H9 (cell line): ENCODE measurements around the gene NDUFB8. TPM values are rescaled to one million over a fixed set of nuclear protein-coding genes. Genes with fewer than 3 reads are reported as not detected.
A peak's percentile ranks its signal among the peaks of the same experiment; 100 is the strongest.

Source experiments
- DNase-seq: peaks from one replicate; pipeline ENCODE4 v3.0.0-alpha.2; 2017
- H2AFZ ChIP-seq: one replicate; pipeline ENCODE4 v1.6.1; 2013; ENCODE audit warnings: mild to moderate bottlenecking, low read length, control low read depth, moderate library complexity
- H2AK5ac ChIP-seq: 2 replicates; pipeline ENCODE4 v1.6.1; 2013; ENCODE audit warnings: low read length, control low read depth, mixed read lengths; ENCODE audit not compliant: insufficient read length
- H2BK120ac ChIP-seq: one replicate; pipeline ENCODE4 v1.6.1; 2013; ENCODE audit warnings: low read depth, mild to moderate bottlenecking, low read length, control low read depth, inconsistent platforms; ENCODE audit not compliant: poor library complexity, severe bottlenecking
- H2BK12ac ChIP-seq: 2 replicates; pipeline ENCODE4 v1.6.1; 2013; ENCODE audit warnings: low read length, control low read depth, mixed read lengths, low read depth; ENCODE audit not compliant: insufficient read length
- H2BK15ac ChIP-seq: 2 replicates; pipeline ENCODE4 v1.6.1; 2013; ENCODE audit warnings: low read depth, low read length, control low read depth
- H2BK20ac ChIP-seq: one replicate; pipeline ENCODE4 v1.6.1; 2013; ENCODE audit warnings: low read depth, mild to moderate bottlenecking, low read length, control low read depth, inconsistent platforms; ENCODE audit not compliant: poor library complexity, severe bottlenecking
- H2BK5ac ChIP-seq: 2 replicates; pipeline ENCODE4 v1.6.1; 2013; ENCODE audit warnings: low read length, control low read depth, mixed read lengths; ENCODE audit not compliant: insufficient read length
- H3K14ac ChIP-seq: 2 replicates; pipeline ENCODE4 v1.6.1; 2013; ENCODE audit warnings: low read length, control low read depth; ENCODE audit not compliant: insufficient read depth
- H3K18ac ChIP-seq: 2 replicates; pipeline ENCODE4 v1.6.1; 2013; ENCODE audit warnings: low read depth, mild to moderate bottlenecking, mixed read lengths, low read length, control low read depth; ENCODE audit not compliant: insufficient read length
- H3K23ac ChIP-seq: 2 replicates; pipeline ENCODE4 v1.6.1; 2013; ENCODE audit warnings: low read length, control low read depth, mixed read lengths, low read depth; ENCODE audit not compliant: insufficient read length
- H3K23me2 ChIP-seq: 2 replicates; pipeline ENCODE4 v1.6.1; 2013; ENCODE audit warnings: low read depth, mild to moderate bottlenecking, mixed read lengths, low read length, control low read depth; ENCODE audit not compliant: insufficient read length, poor library complexity, severe bottlenecking
- H3K27ac ChIP-seq: 2 replicates; pipeline ENCODE4 v1.5.1; 2013; ENCODE audit warnings: low read length, control low read depth, mixed read lengths, low read depth; ENCODE audit not compliant: insufficient read length
- H3K27me3 ChIP-seq: 2 replicates; pipeline ENCODE4 v1.6.1; 2013; ENCODE audit warnings: low read length, control low read depth, inconsistent platforms; ENCODE audit not compliant: insufficient read depth
- H3K4ac ChIP-seq: 2 replicates; pipeline ENCODE4 v1.6.1; 2013; ENCODE audit warnings: low read depth, mild to moderate bottlenecking, control low read depth, inconsistent platforms, low read length, moderate library complexity
- H3K4me1 ChIP-seq: 2 replicates; pipeline ENCODE4 v1.6.1; 2013; ENCODE audit warnings: low read length, control low read depth, inconsistent platforms; ENCODE audit not compliant: insufficient read depth
- H3K4me2 ChIP-seq: 2 replicates; pipeline ENCODE4 v1.6.1; 2013; ENCODE audit warnings: low read length, control low read depth, mixed read lengths; ENCODE audit not compliant: insufficient read length, insufficient read depth
- H3K56ac ChIP-seq: 2 replicates; pipeline ENCODE4 v1.6.1; 2013; ENCODE audit warnings: low read depth, mild to moderate bottlenecking, mixed read lengths, low read length, control low read depth; ENCODE audit not compliant: insufficient read length
- H3K79me1 ChIP-seq: 2 replicates; pipeline ENCODE4 v1.6.1; 2013; ENCODE audit warnings: low read depth, mild to moderate bottlenecking, moderate library complexity, low read length, control low read depth, inconsistent platforms; ENCODE audit not compliant: insufficient read depth, poor library complexity, severe bottlenecking
- H3K79me2 ChIP-seq: 2 replicates; pipeline ENCODE4 v1.6.1; 2013; ENCODE audit warnings: low read length, control low read depth, inconsistent platforms; ENCODE audit not compliant: insufficient read depth
- H3K9ac ChIP-seq: 2 replicates; pipeline ENCODE4 v1.6.1; 2013; ENCODE audit warnings: low read length, control low read depth, mixed read lengths; ENCODE audit not compliant: insufficient read length; ENCODE audit errors: extremely low read depth
- H3K9me3 ChIP-seq: one replicate; pipeline ENCODE4 v1.6.1; 2013; ENCODE audit warnings: low read depth, low read length, inconsistent platforms; ENCODE audit not compliant: control insufficient read depth
- H3T11ph ChIP-seq: one replicate; pipeline ENCODE4 v1.6.1; 2013; ENCODE audit warnings: mild to moderate bottlenecking, low read length, control low read depth, inconsistent platforms
- H4K20me1 ChIP-seq: one replicate; pipeline ENCODE4 v1.6.1; 2013; ENCODE audit not compliant: control insufficient read depth, insufficient read length, insufficient read depth
- H4K5ac ChIP-seq: 2 replicates; pipeline ENCODE4 v1.6.1; 2013; ENCODE audit warnings: low read depth, mild to moderate bottlenecking, mixed read lengths, low read length, control low read depth; ENCODE audit not compliant: insufficient read length
- H4K8ac ChIP-seq: replicated peaks from 2 replicates; pipeline ENCODE4 v1.6.1; 2013; ENCODE audit warnings: low read length, control low read depth, mixed read lengths, low read depth; ENCODE audit not compliant: insufficient read length
- H4K91ac ChIP-seq: 2 replicates; pipeline ENCODE4 v1.6.1; 2013; ENCODE audit warnings: low read depth, mild to moderate bottlenecking, moderate library complexity, mixed read lengths, low read length, control low read depth; ENCODE audit not compliant: insufficient read length
- H3K27ac Mint-ChIP-seq, 3 experiments: 2 replicates in 2 of 3; 3 replicates in 1 of 3; pipeline ENCODE4 v1.8.0; 2020 to 2021; ENCODE audit warnings: mixed read lengths in 3 of 3, mild to moderate bottlenecking in 1 of 3, moderate library complexity in 1 of 3
- H3K27me3 Mint-ChIP-seq: 2 replicates; pipeline ENCODE4 v1.8.0; 2021; ENCODE audit warnings: low read depth, mild to moderate bottlenecking, moderate library complexity, mixed read lengths
- H3K36me3 Mint-ChIP-seq, 3 experiments: 2 replicates in 2 of 3; 3 replicates in 1 of 3; pipeline ENCODE4 v1.8.0; 2020 to 2021; ENCODE audit warnings: low read depth in 3 of 3, mixed read lengths in 3 of 3; ENCODE audit not compliant: insufficient read depth in 1 of 3
- H3K4me1 Mint-ChIP-seq, 2 experiments: 2 replicates each; pipeline ENCODE4 v1.8.0; 2020; ENCODE audit warnings: mixed read lengths in 2 of 2
- H3K4me3 Mint-ChIP-seq, 2 experiments: 2 replicates in 1 of 2; 3 replicates in 1 of 2; pipeline ENCODE4 v1.8.0; 2020 to 2021; ENCODE audit warnings: mild to moderate bottlenecking in 2 of 2, mixed read lengths in 2 of 2, moderate library complexity in 1 of 2
- H3K9me3 Mint-ChIP-seq, 2 experiments: 2 replicates in 1 of 2; 3 replicates in 1 of 2; pipeline ENCODE4 v1.8.0; 2020; ENCODE audit warnings: mild to moderate bottlenecking in 2 of 2, mixed read lengths in 2 of 2, moderate library complexity in 1 of 2
- WGBS: extraction: QIAGEN DNeasy Blood & Tissue Kit; methylation state at CpG from one replicate; pipeline ENCODE4 v1.1.7; 2013; ENCODE audit warnings: missing lambda C conversion rate, low lambda C conversion rate, mixed read lengths; ENCODE audit not compliant: insufficient read length; ENCODE audit errors: extremely low coverage; 5-methylcytosine and 5-hydroxymethylcytosine counted together
- total RNA-seq: library from RNA; stranded (reverse); gene quantifications from 2 replicates; pipeline ENCODE4 v1.2.1, GENCODE V29; 2021
- TF ChIP-seq, protein P1 (sequence below): fragments of 200-600 bp; sonication (generic); conservative IDR thresholded peaks from 3 replicates; pipeline ENCODE4 v1.8.0; 2021; ENCODE audit warnings: antibody characterized with exemption, mild to moderate bottlenecking

The NDUFB8 gene
- total RNA-seq, 1 experiment from 2014 or later: 205 TPM

DNA sequence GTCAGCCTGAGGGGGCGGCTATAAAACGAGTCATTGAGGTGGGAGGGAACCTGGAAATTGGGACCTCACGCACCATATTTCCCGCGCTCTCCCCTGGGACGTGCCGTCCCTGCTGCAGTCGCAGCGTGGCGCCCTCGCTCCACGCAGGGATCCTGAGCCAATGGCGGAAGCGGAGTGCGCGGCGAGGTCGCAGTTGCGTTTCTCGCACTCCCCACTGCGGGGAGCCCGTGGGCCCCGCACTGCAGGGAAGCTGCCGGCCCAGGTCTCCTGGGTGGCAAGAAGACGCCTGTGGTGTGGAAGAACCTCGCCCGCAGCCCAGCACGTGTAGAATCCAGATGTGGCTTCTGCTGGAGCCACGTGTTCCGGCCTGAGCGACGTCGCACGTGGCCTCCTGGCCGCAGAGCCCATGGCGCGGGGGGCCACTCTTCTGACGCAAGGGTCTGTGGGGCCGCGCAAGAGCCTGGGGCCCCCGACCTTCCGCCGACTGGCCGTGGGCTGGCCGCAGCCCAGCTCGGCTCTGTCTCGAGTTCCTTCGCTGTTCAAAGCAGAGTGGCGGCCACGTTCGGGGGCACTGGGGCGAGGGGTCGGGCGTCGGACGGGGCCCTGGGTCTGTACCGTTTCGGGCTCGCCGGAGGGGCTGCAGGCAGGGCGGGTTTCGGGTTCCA, 32.5 kb upstream of the NDUFB8 start:
- peaks cover 5% of the 10 kb centered on the region for H3K27me3 Mint-ChIP-seq
- H3K79me2 ChIP-seq: no peaks in the 10 kb centered on the region
- DNase-seq: peak; percentile 67
- H3K4me3 Mint-ChIP-seq: no peak overlapping the region
- H4K8ac ChIP-seq: no peak overlapping the region
- H2BK15ac ChIP-seq: no peak overlapping the region
- no peak overlapping the region for H3K27ac ChIP-seq
- H4K20me1 ChIP-seq: no peaks in the 10 kb centered on the region
- no peak overlapping the region for H4K91ac ChIP-seq
- H3K23ac ChIP-seq: no peak overlapping the region
- H3T11ph ChIP-seq: no peak overlapping the region
- H3K9me3 ChIP-seq: no peaks in the 10 kb centered on the region
- H4K5ac ChIP-seq: no peak overlapping the region
- no peak overlapping the region for H3K9ac ChIP-seq
- H3K14ac ChIP-seq: no peak overlapping the region
- peaks cover 0 to 8% (median under 1%) of the 10 kb centered on the region in 3 experiments; a peak in 3 of 7 replicates for H3K36me3 Mint-ChIP-seq
- peaks cover 11 to 24% of the 10 kb centered on the region in 2 experiments for H3K4me1 Mint-ChIP-seq
- H3K23me2 ChIP-seq: no peaks in the 10 kb centered on the region
- peaks cover 0 to 5% of the 10 kb centered on the region in 2 experiments; a peak in 1 of 5 replicates for H3K9me3 Mint-ChIP-seq
- no peak overlapping the region for H3K56ac ChIP-seq
- TF ChIP-seq, protein P1, sequence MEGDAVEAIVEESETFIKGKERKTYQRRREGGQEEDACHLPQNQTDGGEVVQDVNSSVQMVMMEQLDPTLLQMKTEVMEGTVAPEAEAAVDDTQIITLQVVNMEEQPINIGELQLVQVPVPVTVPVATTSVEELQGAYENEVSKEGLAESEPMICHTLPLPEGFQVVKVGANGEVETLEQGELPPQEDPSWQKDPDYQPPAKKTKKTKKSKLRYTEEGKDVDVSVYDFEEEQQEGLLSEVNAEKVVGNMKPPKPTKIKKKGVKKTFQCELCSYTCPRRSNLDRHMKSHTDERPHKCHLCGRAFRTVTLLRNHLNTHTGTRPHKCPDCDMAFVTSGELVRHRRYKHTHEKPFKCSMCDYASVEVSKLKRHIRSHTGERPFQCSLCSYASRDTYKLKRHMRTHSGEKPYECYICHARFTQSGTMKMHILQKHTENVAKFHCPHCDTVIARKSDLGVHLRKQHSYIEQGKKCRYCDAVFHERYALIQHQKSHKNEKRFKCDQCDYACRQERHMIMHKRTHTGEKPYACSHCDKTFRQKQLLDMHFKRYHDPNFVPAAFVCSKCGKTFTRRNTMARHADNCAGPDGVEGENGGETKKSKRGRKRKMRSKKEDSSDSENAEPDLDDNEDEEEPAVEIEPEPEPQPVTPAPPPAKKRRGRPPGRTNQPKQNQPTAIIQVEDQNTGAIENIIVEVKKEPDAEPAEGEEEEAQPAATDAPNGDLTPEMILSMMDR: peak; percentile 95
- no peak overlapping the region for H3K27ac Mint-ChIP-seq
- no peak overlapping the region for H2AK5ac ChIP-seq
- no peak overlapping the region for H2AFZ ChIP-seq
- no peak overlapping the region for H2BK20ac ChIP-seq
- no CpG with 5 or more reads among the region's 62 CpGs for WGBS
- H2BK5ac ChIP-seq: no peak overlapping the region
- no peak overlapping the region for H3K4ac ChIP-seq
- no peak overlapping the region for H3K18ac ChIP-seq
- H2BK12ac ChIP-seq: no peak overlapping the region
- H3K27me3 ChIP-seq: no peaks in the 10 kb centered on the region; the same call in 1 of the 2 replicates
- no peaks in the 10 kb centered on the region for H3K79me1 ChIP-seq
- H3K4me2 ChIP-seq: no peak overlapping the region
- no peak overlapping the region for H2BK120ac ChIP-seq
- no peaks in the 10 kb centered on the region for H3K4me1 ChIP-seq
